B cell (primary cell): ENCODE results near the gene KRTAP10-1. TPM values are rescaled to one million over a fixed set of nuclear protein-coding genes. Genes with fewer than 3 reads are reported as not detected.
"Not testable (repeated sequence)": the region's sequence is repeated elsewhere in the genome, so short reads cannot be mapped to it uniquely, and the experiment has no call there.

Source experiments
- ATAC-seq: fragments of 200-7000 bp; cut with Tn5 transposase; one replicate; pipeline ENCODE4 v1.10.0; 2021; ENCODE audit warnings: low read depth, mild to moderate bottlenecking, moderate number of reproducible peaks, moderate library complexity
- CTCF ChIA-PET: fragments of 350-600 bp; sonication (Branson Sonifier 250); formaldehyde crosslinking; loops from one replicate; lab custom pipeline; 2021; ENCODE audit warnings: antibody characterized with exemption, inconsistent platforms; lab: Charles Lee
- POLR2A ChIA-PET: fragments of 350-600 bp; sonication (Branson Sonifier 250); formaldehyde crosslinking; loops from one replicate; lab custom pipeline; 2021; ENCODE audit warnings: antibody characterized with exemption; lab: Charles Lee
- DNase-seq: peaks from one replicate; pipeline ENCODE4 v3.0.0; 2013
- H2AFZ ChIP-seq: 2 replicates; pipeline ENCODE4 v1.6.1; 2012; ENCODE audit warnings: mild to moderate bottlenecking, low read depth, low read length; ENCODE audit not compliant: insufficient read depth, poor library complexity, severe bottlenecking
- H3K27ac ChIP-seq, 2 donors: 1 replicate in 1 of 2; 2 replicates in 1 of 2; pipeline ENCODE4 v1.5.1; 2012 to 2013; ENCODE audit warnings: low read length in 2 of 2, mild to moderate bottlenecking in 2 of 2, moderate library complexity in 1 of 2
- H3K27me3 ChIP-seq, 4 experiments: fragments of 200-600 bp in 1 of 4; sonication (generic) in 1 of 4; replicated peaks in 1 of 4; 1 replicate in 2 of 4; 2 replicates in 2 of 4; pipeline versions ENCODE4 v1.6.1 to v1.7.0; 2013 to 2016; ENCODE audit warnings: low read length in 3 of 4, mild to moderate bottlenecking in 2 of 4, mixed read lengths in 1 of 4, moderate library complexity in 1 of 4; ENCODE audit not compliant: insufficient read depth in 4 of 4, control insufficient read depth in 3 of 4; ENCODE audit errors: control extremely low read depth in 1 of 4
- H3K36me3 ChIP-seq, 2 experiments: replicated peaks in 1 of 2; 1 replicate in 1 of 2; 2 replicates in 1 of 2; pipeline versions ENCODE4 v1.6.1 to v1.7.1; 2013; ENCODE audit warnings: low read length in 1 of 2; ENCODE audit not compliant: insufficient read depth in 2 of 2, control insufficient read depth in 1 of 2; ENCODE audit errors: control extremely low read depth in 1 of 2, extremely low read depth in 1 of 2
- H3K4me1 ChIP-seq, 2 donors: fragments of 200-600 bp in 1 of 2; sonication (generic) in 1 of 2; 1 replicate in 1 of 2; 2 replicates in 1 of 2; pipeline versions ENCODE4 v1.5.1 to v1.6.1; 2013 to 2017; ENCODE audit warnings: low read length in 2 of 2; ENCODE audit not compliant: control insufficient read depth in 2 of 2, insufficient read depth in 2 of 2
- H3K4me2 ChIP-seq: replicated peaks from 2 replicates; pipeline ENCODE3; 2012; ENCODE audit warnings: mild to moderate bottlenecking, low read depth, low read length; ENCODE audit not compliant: poor library complexity, severe bottlenecking
- H3K4me3 ChIP-seq, 5 experiments: fragments of 200-600 bp in 1 of 5; sonication (generic) in 1 of 5; 1 replicate in 3 of 5; 2 replicates in 2 of 5; pipeline versions ENCODE4 v1.5.1 to v1.7.0; 2011 to 2016; ENCODE audit warnings: low read length in 4 of 5, mild to moderate bottlenecking in 4 of 5, low read depth in 2 of 5, control low read depth in 1 of 5, moderate library complexity in 1 of 5; ENCODE audit not compliant: insufficient read depth in 1 of 5; ENCODE audit errors: control extremely low read depth in 1 of 5, extremely low read depth in 1 of 5
- H3K79me2 ChIP-seq: fragments of 200-600 bp; sonication (generic); one replicate; pipeline ENCODE4 v1.6.0; 2016; ENCODE audit warnings: low read length; ENCODE audit not compliant: control insufficient read depth, insufficient read depth
- H3K9ac ChIP-seq: fragments of 200-600 bp; sonication (generic); 2 replicates; pipeline ENCODE4 v1.6.1; 2017; ENCODE audit warnings: mild to moderate bottlenecking, low read length, moderate library complexity
- H3K9me3 ChIP-seq, 3 donors: one replicate each; pipeline versions ENCODE4 v1.6.1 to v1.7.1; 2013; ENCODE audit warnings: low read length in 2 of 3; ENCODE audit not compliant: control insufficient read depth in 2 of 3, insufficient read depth in 1 of 3; ENCODE audit errors: control extremely low read depth in 1 of 3
- H4K20me1 ChIP-seq: 2 replicates; pipeline ENCODE4 v1.6.0; 2012; ENCODE audit warnings: mild to moderate bottlenecking, low read length; ENCODE audit not compliant: insufficient read depth, control insufficient read depth, poor library complexity, severe bottlenecking
- H3K27ac Mint-ChIP-seq: one replicate; pipeline ENCODE4 v1.8.0; 2021; ENCODE audit warnings: mixed read lengths
- H3K27me3 Mint-ChIP-seq: one replicate; pipeline ENCODE4 v1.8.0; 2021; ENCODE audit warnings: mixed read lengths
- H3K4me1 Mint-ChIP-seq: one replicate; pipeline ENCODE4 v1.8.0; 2021; ENCODE audit warnings: mixed read lengths
- H3K4me3 Mint-ChIP-seq: one replicate; pipeline ENCODE4 v1.8.0; 2021; ENCODE audit warnings: mixed read lengths
- H3K9me3 Mint-ChIP-seq: one replicate; pipeline ENCODE4 v1.8.0; 2022; ENCODE audit warnings: mixed read lengths; ENCODE audit not compliant: insufficient read depth
- CTCF ChIP-seq: fragments of 200-600 bp; IDR thresholded peaks from one replicate; pipeline ENCODE4 v1.8.0; 2022; ENCODE audit warnings: antibody characterized with exemption, mild to moderate bottlenecking
- EZH2 ChIP-seq: IDR thresholded peaks from 2 replicates; pipeline ENCODE4 v1.6.1; 2012; ENCODE audit warnings: borderline replicate concordance, low read depth, mild to moderate bottlenecking, moderate library complexity, low read length; ENCODE audit not compliant: insufficient read depth, poor library complexity, severe bottlenecking
- WGBS: methylation state at CpG from one replicate; pipeline ENCODE4 v1.1.5; 2013; ENCODE audit warnings: missing lambda C conversion rate; ENCODE audit not compliant: insufficient coverage; 5-methylcytosine and 5-hydroxymethylcytosine counted together
- intact Hi-C: fragments of 100-400 bp; cut with micrococcal nuclease; formaldehyde crosslinking; loops from one replicate; pipeline ENCODE4 v1.10.0; 2022
- polyA plus RNA-seq: library from polyadenylated mRNA; depleted of rRNA; stranded (reverse); fragments of >200 nt; gene quantifications from 2 replicates; pipeline ENCODE4 v1.2.3, GENCODE V29; 2012
- total RNA-seq, 2 donors: library from RNA; stranded (reverse); fragments of 120-200 nt in 1 of 2; gene quantifications; 1 replicate in 1 of 2; 2 replicates in 1 of 2; pipeline versions ENCODE4 v1.2.3 to v1.2.4, GENCODE V29; 2013 to 2022

Gene KRTAP10-1
- total and polyA plus RNA-seq, 2 donors (not counting 1 experiment from before 2014, with no cell fraction given): not detected

- Mint-ChIP-seq H3K4me1 (peaks cover 8% of the 10 kb centered on the region), H3K27me3 (peaks cover 60% of the 10 kb centered on the region), H3K4me3 (no peak overlapping the region), H3K9me3 (peaks cover 6% of the 10 kb centered on the region), H3K27ac (no peak overlapping the region)
- Histone ChIP-seq H3K4me1 (peaks cover 5 to 7% of the 10 kb centered on the region in 2 donors), H3K9me3 (peaks cover 0 to 27% (median 9%) of the 10 kb centered on the region in 3 donors), H3K27ac (no peak overlapping the region), H3K36me3 (no peaks in the 10 kb centered on the region), H3K4me2 (no peak overlapping the region), H2AFZ (no peak overlapping the region), H3K79me2 (no peaks in the 10 kb centered on the region), H4K20me1 (no peaks in the 10 kb centered on the region), H3K4me3 (no peak overlapping the region), H3K27me3 (peaks cover 0 to 17% (median 2%) of the 10 kb centered on the region in 4 experiments), H3K9ac (no peak overlapping the region)
- intact Hi-C loops: no loop called here
- DNase-seq (no peak), ATAC-seq (no peak)
- TF ChIP-seq EZH2: no peak
- no peak for TF ChIP-seq CTCF
- POLR2A ChIA-PET: no interaction called here
- CTCF ChIA-PET: interaction anchor here (0.7 kb wide), 1 partner anchor 939 kb away, joined by 3 read pairs; no protein-coding TSS in a partner anchor
- 81% methylated on average over 10 of the region's 10 CpGs for WGBS
Observed at GRCh38 chr21:44550807-44551206, 10.8 kb upstream of the KRTAP10-1 start.

GRCh38 chr21:44550285-44550684, 10.3 kb upstream of the KRTAP10-1 start:
- H3K4me3 Mint-ChIP-seq, POLR2A ChIA-PET, H3K4me1 Mint-ChIP-seq, H3K27ac ChIP-seq, H3K9me3 Mint-ChIP-seq, DNase-seq, H3K9ac ChIP-seq, ATAC-seq, CTCF ChIA-PET, H2AFZ ChIP-seq, H3K36me3 ChIP-seq, H4K20me1 ChIP-seq, intact Hi-C loops, H3K4me2 ChIP-seq, H3K4me1 ChIP-seq, H3K27ac Mint-ChIP-seq, H3K79me2 ChIP-seq, H3K4me3 ChIP-seq: not testable (repeated sequence)
- Histone ChIP-seq H3K27me3 (peaks cover 0 to 14% (median 1%) of the 10 kb centered on the region in 4 experiments), H3K9me3 (peaks cover 0 to 24% (median 9%) of the 10 kb centered on the region in 3 donors)
- WGBS: 42% methylated on average over 12 of the region's 17 CpGs
- peaks cover 59% of the 10 kb centered on the region for H3K27me3 Mint-ChIP-seq
